Measurements from ENCODE around the gene HOXA9.

Gene HOXA9

DNA sequence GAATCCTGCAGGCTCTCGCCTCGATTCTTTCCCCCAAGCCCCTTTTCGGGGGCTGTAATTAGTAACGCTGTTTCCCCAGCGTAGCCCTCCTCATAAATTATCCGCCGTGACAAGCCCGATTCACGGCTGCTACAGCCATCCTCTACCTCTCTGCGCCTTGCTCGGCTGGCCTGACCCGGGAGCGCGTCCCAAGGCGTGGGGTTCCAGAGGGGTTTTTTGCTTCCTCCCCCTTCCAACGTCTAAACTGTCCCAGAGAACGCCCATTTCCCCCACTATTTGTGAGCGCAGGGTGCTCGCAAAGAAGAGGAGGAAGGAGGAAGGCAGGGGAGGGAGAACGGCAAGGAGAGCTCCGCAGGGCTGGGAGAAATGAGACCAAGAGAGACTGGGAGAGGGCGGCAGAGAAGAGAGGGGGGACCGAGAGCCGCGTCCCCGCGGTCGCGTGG, 22.7 kb downstream of the HOXA9 start:
- H3K4me3 ChIP-seq (replicated peaks; ENCODE audit: low read depth, low read length): peak overlapping the region; percentile 41
- no peak for DNase-seq (ENCODE audit: extremely low read depth, low read depth)
- TF ChIP-seq CTCF (IDR thresholded peaks at IDR 0.05; ENCODE audit: low read depth, low read length, missing control alignments): no peak

- no peak for TF ChIP-seq CTCF (IDR thresholded peaks at IDR 0.05; ENCODE audit: low read depth, low read length, missing control alignments)
- peak overlapping the region; percentile 41; the same call in 1 of the 2 replicates for H3K4me3 ChIP-seq (replicated peaks; ENCODE audit: low read depth, low read length)
- DNase-seq (ENCODE audit: extremely low read depth, low read depth): no peak
These were observed 23.3 kb downstream of the HOXA9 start for GRCh38 chr7:27141923-27142579.

GRCh38 chr7:27141137-27141922, 24.0 kb downstream of the HOXA9 start:
- no peak overlapping the region for H3K4me3 ChIP-seq (replicated peaks; ENCODE audit: low read depth, low read length)
- DNase-seq (ENCODE audit: extremely low read depth, low read depth): no peak
- TF ChIP-seq CTCF (IDR thresholded peaks at IDR 0.05; ENCODE audit: low read depth, low read length, missing control alignments): no peak

- TF ChIP-seq CTCF (IDR thresholded peaks at IDR 0.05; ENCODE audit: low read depth, low read length, missing control alignments): no peak
- H3K4me3 ChIP-seq (replicated peaks; ENCODE audit: low read depth, low read length): no peak overlapping the region
These were observed 25.0 kb downstream of the HOXA9 start for GRCh38 chr7:27140126-27140857.

DNA sequence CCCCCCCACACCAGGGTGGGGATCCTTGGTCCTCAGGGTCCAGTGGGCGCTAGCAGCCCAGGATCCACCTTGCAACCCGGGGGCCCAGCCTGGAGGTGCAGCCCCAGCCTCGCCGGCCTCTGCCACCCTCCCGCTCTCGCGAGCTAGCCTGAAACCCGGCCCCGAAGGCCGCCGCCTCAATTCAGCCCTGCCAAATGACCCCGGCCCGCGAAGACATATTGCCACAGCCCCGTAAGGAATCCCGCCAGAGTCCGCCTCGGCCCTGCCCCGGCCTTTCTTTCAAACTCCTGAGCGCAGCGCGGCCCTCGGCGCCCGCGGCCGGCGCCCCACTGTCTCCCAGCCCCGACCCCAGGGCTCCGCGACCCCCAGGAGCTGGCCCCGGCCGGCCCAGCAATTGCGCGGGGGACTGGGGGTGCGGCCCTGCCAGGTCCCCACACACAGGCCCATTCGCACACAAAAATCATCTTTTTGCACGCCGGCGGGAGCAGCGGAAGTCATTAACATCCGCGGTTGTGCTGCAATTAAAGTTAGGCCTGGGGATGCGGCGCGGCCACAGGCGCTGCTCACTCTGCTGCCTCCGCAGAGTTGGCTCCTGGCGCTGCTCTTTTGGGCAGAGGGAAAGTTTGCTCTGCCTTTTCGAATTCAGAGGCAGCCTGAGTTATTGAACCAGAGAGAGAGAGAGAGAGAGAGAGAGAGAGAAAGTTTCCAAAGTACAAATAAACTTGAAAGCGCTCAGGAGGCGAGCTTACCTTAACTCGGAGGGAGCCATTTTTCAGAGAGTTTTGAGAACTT, 25.8 kb downstream of the HOXA9 start:
- DNase-seq (ENCODE audit: extremely low read depth, low read depth): no peak
- TF ChIP-seq CTCF (IDR thresholded peaks at IDR 0.05; ENCODE audit: low read depth, low read length, missing control alignments): no peak
- no peak overlapping the region for H3K4me3 ChIP-seq (replicated peaks; ENCODE audit: low read depth, low read length)

More at GRCh38 chr7:27140126-27140857, 25.0 kb downstream of the HOXA9 start:
- DNase-seq (ENCODE audit: extremely low read depth, low read depth): no peak

- TF ChIP-seq CTCF (IDR thresholded peaks at IDR 0.05; ENCODE audit: low read depth, low read length, missing control alignments): no peak
- H3K4me3 ChIP-seq (replicated peaks; ENCODE audit: low read depth, low read length): no peak overlapping the region
- DNase-seq (ENCODE audit: extremely low read depth, low read depth): no peak
These were observed 26.4 kb downstream of the HOXA9 start for GRCh38 chr7:27138985-27139333.

All from HFF-Myc (cell line).